Keratinocyte (primary cell): ENCODE measurements around the gene PRR13.

ENCODE experiments used
- CTCF ChIP-seq, 3 experiments: IDR thresholded peaks in 1 of 3; conservative IDR thresholded peaks in 1 of 3; optimal IDR thresholded peaks in 1 of 3; 2 replicates in 2 of 3; 3 replicates in 1 of 3; pipeline versions ENCODE3 to v1.5.1; 2011; ENCODE audit warnings: low read length in 3 of 3, mild to moderate bottlenecking in 3 of 3, moderate library complexity in 2 of 3, control low read depth in 1 of 3, inconsistent platforms in 1 of 3; ENCODE audit not compliant: insufficient read depth in 2 of 3; ENCODE audit errors: extremely low read depth in 1 of 3
- EZH2 ChIP-seq: IDR thresholded peaks from one replicate; pipeline ENCODE4 v1.6.1; 2012; ENCODE audit warnings: inconsistent platforms, mild to moderate bottlenecking, low read length, moderate library complexity

- TF ChIP-seq CTCF (optimal IDR thresholded peaks at IDR 0.05 in 1 of 3, IDR thresholded peaks at IDR 0.05 in 1 of 3, conservative IDR thresholded peaks at IDR 0.05 in 1 of 3; ENCODE audit: extremely low read depth in 1 of 3, insufficient read depth in 2 of 3, low read length in 3 of 3): no peak
- no peak for TF ChIP-seq EZH2
Observed at GRCh38 chr12:53425515-53426150, 15.9 kb upstream of the PRR13 start.
